HG03520 (cell line): Measurements from ENCODE around the gene PTTG1.

Experiments
- ATAC-seq: cut with Tn5 transposase; IDR thresholded peaks from one replicate; pipeline ENCODE4 v1.9.1; 2021; ENCODE audit warnings: mild to moderate bottlenecking, moderate library complexity; ENCODE audit not compliant: unreplicated experiment

The PTTG1 gene

DNA sequence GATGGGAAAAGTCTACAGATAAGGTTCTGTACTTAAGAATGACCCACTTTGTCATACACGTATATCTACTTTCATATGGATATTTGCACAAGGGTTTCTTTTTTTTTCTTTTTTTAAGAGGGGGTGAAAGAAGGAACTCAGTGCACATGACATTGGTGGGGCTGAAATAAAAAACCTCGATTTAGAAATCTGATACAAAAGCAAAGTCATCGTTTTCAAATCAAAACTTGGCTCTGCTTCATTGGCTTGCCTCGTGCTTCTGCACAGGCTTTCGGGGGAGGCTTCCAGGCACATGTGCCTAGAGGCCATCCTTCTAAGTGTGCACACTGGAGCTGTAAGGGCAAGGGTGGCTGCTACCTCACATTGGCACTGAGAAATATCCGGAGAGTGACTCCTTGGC lies 31.1 kb downstream of the PTTG1 start:
- no peak for ATAC-seq

DNA sequence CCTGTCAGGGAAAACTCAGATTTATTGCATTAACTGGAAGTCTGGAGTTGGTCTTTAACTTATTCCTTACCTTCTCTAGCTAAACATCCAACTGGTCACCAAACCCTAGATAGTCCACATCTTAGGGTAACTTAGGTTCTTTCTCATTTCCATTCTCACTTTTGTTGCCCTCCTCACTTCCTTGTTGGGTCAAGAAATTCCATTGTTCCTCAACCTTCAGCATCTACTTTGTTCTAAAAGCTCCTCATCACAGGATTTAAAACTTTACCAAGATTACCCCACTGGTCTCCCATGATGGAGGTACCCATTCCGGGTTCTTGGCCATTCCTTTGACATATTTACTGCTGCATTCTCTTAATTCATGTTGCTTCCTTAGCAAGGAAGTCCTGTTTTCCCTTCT lies 32.1 kb downstream of the PTTG1 start:
- no peak for ATAC-seq

DNA sequence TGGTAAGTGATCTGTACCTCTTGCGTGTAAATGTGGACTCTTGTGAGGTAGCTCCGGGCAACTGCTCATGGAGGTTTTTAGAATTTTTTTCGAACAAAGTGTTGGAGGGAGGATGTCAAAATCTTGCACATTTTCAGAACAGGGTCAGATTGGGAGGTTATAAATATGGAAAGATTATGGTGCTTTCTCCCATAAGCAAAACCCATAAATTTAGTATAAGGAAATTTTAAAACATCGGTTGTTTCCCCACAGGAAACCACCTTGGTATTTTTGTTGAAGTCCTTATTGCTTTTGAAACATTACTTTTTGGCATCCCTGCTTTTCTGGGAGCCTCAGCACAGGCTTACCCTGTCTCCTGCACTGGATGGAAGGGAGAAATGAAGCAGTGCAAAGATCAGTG lies 33.9 kb downstream of the PTTG1 start:
- no peak for ATAC-seq

DNA sequence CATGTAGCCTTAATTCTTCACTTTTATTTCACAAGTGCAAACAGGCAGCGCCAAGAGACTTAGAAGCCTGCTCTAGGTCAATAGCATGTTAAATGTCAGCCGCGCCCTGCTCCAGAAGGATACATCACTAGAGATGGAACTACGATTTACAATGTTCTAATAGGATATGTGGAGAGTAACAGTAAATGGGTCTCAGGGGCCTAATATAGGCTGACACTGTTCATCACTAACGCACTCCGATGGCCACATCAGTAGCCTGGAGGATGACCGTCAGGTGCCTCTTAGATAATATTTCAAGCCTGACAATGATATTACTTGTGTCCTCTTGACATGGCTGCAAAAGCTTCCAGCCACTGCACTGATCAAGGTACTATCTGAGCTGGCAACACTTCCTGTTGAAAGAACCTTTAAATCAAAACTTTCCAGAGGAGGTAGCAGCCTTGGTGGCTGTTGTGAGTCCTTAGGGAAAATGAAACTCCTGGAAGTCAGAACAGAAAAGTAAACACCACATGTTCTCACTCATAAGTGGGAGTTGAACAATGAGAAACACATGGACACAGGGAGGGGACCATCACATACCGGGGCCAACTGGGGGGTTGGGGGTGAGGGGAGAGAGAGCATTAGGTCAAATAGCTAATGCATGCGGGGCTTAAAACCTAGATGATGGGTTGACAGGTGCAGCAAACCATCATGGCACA lies 35.0 kb downstream of the PTTG1 start:
- no peak for ATAC-seq

DNA sequence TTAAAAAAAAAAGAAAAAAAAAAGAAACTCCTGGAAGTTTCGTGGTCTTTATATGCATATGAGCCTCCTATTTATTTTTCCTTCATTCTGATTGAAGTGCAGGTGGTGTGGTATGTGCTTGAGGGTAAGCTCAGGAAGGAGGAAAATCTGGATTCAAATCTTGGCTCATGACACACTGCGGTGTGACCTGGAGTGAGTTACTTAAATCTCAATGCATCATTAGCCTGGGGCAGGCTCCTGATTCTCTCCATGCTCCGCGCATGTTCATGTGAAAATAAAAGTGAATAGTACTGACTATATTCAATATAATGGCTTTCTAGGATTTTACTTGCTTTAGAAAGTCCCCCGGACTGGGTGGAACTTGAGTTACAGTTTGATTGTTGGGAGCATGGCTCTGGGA lies 35.6 kb downstream of the PTTG1 start:
- ATAC-seq = no peak

DNA sequence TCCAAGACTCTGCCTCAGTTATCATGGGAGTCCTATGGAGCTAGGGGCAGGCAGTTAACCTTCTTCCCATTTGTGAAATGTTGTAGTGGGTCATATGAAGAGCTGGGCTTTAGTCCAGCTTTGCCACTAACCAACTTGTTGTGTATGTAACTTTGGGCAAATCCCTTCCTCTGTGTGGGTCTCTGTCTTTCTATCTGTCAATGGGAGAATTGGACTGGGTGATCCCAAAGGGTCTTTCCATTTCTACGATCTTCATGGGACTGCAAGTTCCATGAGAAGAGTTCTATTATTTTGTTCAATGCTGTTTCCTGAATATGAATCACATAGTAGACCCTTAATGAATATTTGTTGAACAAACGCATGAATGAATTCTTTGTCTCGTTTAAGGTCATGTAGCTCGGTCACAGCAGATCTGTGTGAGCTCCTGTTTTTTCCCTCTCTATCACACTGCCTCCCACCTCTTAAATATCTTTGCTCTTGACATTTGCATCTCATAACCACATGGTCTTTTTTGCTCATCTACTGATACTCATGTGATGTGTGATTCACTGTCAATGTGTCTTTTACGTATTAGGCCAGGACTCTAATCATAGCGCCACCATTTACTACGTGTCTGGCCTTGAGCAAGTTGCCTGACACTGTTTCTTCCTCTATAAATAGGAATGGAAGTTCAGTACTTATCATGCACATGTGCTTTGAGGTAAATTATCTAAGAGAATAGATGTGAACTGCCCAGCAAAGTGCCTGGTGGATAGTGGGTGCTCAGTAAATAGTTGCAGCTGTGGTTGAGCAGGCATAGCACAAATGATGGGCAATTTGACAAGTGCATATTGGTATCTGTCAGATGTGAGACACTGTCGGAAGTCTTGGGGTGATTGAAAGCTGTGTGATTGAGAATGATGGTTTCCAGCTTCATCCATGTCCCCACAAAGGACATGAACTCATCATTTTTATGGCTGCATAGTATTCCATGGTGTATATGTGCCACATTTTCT lies 37.4 kb downstream of the PTTG1 start:
- peak; percentile 79 for ATAC-seq

DNA sequence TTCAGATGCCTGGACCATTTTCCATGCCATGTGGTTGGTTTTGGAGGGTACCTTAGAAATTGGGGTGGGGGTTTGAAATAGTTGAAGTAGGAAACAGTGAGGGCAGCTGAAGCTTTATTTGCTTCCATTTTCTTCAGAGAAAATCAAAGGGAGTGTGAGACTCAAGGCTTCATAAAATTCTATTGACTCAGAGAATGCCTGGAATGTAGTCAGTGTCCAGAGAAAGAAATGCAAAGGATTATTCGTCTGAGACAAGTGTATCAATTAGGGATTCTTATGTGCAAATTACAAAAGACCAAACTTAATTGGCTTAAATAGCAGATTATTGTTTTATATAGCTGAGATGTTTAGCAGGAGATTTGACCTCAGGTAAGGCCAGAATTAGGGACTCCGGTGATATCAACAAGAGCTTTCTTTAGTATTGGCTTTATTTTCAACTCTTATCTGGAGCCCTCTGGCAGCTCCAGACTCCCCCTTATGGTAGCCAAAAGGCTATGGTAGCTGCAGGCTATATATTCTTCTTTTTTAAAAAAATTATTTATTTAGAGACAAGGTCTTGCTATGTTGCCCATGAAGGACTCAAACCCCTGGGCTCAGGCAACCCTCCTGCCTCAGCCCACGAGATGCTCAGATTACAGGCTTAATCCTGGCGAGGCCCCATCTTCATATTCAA lies 38.9 kb downstream of the PTTG1 start:
- no peak for ATAC-seq

DNA sequence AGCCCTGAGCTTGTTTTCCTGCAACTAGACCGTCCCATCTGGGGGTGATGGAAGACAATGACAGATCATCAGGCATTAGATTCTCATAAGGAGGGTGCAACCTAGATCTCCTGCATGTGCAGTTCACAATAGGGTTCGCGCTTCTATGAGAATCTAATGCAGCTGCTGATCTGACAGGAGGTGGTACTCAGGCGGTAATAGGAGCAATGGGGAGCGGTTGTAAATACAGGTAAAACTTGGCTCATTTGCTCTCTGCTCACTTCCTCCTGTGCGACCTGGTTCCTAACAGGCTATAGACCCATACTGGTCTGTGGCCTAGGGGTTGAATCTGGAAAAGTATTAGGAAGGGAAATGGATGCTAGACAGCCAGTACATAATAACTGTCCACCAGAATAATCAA lies 39.7 kb downstream of the PTTG1 start:
- ATAC-seq = no peak

DNA sequence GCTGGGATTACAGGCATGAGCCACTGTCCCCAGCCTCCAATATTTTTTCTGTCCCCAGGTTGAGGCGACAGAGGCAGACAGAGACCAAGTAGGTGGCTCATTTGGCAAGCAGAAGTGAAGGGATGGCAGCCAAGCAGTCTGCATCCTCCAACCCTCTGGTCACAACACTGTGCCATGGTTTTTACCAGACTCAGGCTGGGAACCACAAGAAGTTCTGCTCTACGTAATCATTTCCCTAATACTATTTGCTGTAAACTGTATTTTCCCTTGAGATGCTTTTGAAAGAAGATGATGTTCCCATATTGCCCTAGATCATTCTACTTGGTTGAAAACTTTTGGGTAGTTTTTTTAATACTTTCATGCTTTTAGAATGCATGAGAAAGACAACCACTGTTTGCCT lies 40.5 kb downstream of the PTTG1 start:
- no peak for ATAC-seq

DNA sequence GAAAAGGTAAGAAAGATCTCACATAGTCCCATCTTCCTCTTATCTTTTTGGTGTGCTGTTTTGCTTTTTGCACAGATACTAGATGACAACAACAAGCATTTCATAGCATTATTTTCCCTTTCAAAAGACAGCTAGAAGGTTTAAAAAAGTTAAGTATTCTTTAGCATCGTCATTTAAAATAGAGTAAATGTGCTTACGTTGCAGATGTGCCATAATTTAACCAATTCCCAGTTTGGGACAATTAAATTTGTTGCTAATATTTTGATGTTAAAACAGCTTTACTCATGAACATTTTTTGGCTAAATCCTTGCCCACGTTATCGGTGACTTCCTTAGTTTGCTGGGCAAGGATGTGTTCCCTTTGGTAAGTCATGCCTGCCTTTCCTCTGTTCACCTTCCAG lies 41.6 kb downstream of the PTTG1 start:
- ATAC-seq = no peak

DNA sequence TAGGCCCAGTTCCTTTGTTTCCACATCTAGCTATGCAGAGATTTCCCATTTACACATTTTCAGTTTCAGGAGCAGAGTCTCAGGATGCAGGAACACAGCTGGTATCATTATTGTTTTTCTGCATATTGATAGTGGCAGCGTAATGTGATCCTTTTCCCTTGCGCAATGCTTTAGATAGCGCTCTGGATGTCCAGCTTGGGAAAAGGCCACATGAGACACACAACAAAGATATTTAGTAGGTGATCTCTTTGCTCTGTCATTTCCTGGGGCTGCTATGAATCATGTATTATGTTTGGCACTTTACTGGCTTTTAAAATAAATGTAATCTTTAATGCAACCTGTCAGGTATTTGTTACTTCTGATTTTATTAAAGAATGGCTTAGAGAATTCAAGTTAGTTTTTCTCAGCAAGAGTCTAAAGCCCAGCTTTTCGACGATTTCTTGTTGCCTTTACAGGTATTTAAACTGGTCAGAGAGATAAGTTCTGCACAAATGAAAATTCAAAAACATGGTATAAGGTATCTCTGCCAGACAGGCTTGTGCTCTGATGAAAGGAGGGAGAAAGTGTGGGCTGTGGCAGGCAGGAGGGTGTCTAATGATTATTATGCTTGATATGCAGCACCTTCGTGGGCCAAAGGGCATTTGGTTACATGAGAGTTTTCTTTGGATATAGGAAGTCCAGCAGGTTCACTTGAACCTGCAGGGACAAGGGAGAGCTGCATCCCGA lies 42.2 kb downstream of the PTTG1 start:
- ATAC-seq = no peak

DNA sequence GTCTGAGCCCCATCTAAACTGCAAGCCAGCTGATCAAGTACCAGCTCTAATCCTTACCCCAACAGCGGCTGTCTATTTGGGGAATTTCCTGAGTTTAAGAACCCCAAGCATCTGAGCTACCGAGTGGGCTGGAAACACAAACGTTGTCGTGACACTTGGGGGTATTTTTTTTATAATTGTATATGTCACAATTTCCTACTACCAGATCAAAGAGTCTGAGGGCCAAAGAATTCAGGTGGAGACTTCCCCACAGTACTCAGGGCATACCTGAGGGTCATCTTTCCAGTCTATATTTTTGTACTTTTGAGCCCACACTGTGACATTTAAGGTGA lies 42.8 kb downstream of the PTTG1 start:
- ATAC-seq = no peak

DNA sequence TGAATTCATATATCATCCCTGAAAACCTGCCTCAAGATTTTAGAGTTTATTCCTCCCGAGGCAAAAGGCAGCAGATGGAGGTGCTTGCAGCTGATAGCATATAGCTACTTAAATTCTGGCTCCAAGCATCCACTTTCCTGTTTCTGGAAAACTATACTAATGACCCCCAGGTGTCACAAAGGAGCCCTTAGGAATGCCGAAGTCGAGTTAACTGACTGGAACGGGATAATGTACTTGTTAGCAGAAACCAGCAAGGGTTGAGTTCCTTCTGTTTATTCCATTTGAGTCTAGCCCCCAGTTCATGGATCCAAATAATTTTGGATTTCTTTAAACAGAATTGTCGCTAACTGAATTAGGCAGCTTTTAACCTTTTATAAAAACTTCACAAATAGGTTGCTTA lies 44.5 kb downstream of the PTTG1 start:
- no peak for ATAC-seq

DNA sequence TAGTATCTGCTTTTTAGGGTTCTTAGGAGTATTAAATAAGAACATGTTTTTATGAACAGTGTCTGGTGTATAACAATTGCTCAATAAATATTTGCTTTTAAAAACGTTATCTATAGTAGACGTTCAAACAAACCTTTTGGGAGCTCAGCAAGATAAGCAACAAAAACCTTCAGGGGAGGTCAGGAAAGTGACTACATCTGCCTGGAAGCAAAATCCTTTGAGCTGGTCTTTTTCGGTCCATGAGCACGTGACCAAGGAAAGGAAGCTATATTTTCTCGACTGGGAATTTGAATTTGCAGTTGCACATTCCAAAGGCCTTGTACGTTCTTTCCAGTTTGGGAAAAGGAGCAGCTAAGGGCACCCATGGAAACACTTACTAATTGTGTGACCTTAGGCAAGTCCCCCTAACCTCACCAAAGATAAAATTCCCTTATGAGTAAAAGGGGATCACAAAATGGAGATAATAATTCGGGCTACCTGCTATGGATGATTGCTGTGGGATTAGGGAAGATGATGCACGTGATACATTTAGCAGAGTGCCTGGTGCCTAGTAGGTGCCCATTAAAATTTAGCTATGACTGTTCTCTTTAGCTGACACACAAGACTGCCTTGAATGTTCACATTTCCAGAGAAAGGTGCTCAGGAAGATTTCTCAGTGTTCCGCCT lies 45.4 kb downstream of the PTTG1 start:
- no peak for ATAC-seq

DNA sequence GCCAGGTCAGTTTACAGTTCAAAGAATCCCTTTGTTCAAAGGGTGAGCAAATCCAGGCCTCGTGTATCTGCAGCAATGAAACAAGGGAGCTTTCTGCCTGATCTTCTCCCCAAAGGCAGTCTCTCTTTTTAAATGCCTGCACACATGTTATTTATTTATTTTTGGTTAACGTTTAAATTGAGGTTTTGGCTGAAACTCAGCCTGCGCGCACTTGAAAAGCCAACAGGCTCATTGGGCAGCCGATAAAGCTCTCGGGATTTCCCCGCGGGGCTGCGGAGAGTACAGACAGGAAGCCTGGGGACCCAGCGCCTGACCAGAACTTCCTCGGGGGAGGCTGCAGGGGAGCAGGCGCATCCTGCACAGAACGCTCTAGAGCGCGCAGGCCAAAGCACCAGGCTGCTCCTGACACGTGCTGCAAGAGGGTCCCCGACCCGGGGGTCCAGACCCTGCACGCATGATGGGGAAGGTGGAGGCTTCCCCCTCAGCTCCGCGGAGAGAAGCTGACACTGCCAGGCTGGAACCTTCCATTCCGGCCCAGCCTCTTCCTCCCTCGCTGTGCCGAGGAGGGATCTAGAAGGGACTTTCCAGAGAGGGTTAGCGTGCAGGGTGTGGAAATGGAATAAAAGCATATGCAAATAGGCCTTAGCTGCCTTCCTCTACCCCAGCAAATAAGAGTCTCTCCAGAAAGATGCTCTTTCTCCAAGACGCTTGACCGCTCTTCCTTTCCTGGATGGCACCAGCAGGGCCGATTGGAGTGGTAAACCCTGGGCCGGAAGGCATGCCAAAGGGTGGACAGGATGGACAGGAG lies 46.1 kb downstream of the PTTG1 start:
- peak; percentile 90 for ATAC-seq

DNA sequence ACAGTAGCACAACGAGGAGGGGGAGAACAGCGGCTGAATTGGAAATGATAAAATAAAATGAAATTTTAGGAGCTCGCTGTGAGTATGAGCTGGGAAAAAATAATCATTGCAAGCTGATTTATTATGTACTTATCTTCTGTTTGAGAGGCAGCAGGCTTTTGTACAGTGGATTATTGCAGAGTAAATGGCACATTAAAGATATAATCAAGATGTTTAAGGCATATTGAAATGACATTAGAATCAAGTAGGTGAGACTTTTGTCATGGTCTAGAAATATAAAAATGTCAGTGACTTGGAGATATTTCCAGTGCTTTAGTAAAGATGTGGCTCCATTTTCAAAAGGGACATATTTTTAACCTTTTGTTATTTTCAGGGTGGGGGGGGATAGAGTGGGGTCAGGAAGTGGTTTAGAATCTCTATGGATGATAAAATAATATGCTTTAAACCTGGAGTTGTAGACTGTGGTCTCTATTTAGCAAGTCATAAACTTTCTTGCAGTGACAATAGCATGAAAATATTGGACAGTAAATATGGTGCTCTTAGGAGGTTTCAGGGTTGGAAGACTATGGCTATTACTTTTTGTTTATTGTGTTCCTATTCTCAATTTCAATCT lies 46.8 kb downstream of the PTTG1 start:
- no peak for ATAC-seq

DNA sequence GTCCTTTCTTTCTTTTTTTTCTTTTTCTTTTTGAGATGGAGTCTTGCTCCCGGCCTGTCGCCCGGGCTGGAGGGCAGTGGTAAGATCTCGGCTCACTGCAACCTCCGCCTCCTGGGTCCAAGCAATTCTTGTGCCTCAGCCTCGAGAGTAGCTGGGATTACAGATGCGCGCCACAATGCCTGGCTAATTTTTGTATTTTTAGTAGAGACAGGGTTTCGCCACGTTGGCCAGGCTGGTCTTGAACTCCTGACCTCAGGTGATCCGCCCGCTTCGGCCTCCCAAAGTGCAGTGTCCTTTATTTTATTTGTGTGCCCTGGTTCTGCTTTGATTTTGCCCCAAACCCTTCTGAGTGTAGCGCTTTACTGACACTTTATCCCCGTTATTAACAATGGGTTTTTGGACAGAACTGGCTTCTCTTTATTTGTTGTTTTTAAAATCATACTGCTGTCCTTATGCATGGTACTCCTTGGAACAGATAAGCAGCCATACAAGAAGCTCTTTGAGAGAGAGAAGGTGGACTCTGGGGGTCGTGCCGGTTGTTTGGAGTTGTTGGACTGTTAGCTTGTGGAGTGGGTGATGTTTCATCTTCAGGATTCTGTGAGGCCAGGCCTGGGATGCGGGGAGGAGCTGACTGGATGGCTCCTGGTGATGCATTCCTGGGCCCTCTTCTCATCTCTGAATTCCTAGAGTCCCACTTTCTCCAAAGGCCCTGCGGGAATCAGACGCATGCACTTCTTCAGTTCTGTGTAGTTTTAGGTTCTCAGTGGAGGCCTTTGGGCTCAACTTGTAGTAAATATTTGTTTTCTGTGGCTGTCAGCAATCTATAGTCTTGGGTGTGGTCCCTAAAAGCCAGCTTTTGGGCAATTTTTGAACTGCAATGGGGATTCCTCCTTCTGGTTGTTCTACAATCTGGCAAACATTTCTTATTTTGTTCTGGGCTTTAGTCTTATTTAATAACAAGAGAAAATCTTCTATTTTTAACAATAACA lies 47.8 kb downstream of the PTTG1 start:
- no peak for ATAC-seq
